Measurements from ENCODE around the gene PDCD10.

PDCD10 gene

DNA sequence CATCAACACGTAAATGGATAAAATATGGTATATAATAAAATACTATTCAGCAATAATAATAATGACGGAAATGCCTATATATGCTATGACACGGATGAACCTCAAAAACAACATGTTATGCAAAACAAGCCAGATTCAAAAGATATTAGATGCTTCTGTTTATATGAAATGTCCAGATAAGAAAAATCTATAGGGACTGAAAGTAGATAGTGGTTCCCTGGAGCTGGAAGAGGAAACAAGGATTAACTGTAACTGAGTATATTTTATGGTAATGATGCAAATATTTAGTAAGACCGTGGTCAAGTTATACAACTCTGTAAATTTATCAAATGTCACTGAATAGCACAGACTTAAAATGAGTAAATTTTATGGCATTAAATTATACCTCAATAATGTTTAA lies 55.2 kb downstream of the PDCD10 start:
- DNase-seq (ENCODE audit: low read depth): no peak

DNA sequence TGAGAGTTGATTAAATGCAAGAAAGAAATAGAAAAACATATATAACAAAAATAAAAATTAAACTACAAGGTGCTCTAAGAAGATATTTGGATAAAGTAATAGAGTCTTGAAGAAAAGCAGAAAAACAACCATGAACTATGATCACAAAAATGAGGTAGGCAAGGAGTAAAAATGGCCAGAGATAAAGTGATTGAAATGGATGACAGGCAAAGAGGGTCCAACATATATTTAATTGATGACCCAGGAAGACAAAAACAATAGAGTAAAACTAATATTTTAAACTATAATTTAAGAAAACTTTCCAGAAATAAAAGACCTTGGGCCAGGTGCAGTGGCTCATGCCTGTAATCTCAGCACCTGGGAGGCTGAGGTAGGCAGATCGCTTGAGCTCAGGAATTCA lies 58.8 kb downstream of the PDCD10 start:
- no peak for DNase-seq (ENCODE audit: low read depth)

DNA sequence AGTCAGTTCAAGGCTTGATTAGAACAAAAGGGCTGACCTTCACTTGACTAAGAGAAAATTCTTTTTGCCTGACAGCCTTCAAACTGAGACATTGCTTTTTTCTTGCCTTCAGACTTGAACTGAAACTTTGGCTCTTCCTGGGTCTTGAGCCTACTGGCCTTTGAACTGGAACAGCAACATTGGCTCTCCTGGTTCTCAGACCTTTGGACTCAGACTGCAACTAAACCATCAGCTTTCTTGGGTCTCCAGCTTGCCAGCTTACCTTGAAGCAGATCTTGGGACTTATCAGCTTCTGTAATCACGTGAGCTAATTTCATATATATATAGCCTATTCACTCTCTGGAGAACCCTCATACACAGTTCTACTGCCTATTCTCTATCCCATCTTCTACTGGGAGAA lies 61.5 kb downstream of the PDCD10 start:
- DNase-seq (ENCODE audit: low read depth): no peak

DNA sequence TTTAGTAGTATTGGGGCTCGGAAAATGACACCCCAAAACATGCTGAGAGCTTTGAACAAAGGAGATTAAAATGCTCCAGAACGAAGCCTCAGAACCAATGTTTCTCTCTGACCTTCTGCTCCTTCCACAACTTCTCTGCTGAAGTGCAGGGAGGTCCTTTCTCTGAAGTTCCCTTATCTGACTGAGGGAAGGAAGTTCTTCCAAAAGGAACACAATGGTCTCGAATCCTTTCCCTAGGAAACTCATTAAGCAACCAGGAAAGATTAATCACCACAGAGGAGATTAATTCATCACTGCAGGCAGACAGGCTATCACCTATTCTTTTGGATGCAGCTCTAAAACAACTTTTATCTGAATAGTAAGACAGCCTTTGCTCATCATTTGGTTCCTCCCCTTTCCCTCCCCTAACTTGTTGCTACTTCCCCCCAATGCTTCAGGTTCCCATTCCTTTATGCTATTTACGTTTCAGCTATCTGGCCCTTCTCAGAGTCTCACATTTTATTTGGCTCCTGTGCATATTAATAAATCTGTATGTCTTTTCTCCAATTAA lies 62.7 kb downstream of the PDCD10 start:
- no peak for DNase-seq (ENCODE audit: low read depth)

GRCh38 chr3:167669699-167670098 lies 65.0 kb downstream of the PDCD10 start:
- DNase-seq (ENCODE audit: low read depth): no peak

DNA sequence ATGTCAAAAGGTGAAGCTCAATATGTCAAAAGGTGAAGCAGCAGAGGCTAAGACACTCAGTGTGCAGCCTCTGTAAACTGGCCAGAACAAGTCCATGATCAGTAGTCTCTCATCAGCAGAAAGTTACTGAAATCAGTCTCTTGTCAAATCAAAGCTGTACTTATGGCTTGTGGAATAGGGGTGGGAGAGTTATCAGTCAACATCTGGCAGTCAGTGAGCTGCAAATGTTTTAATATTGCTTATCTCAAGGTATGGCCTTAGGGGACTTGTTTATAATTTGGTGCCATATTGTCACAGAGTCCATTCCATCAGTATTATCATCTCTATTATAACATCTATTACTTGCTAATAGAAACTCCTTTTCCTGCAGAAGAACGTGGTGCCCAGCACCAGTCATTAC lies 66.0 kb downstream of the PDCD10 start:
- DNase-seq (ENCODE audit: low read depth): no peak

DNA sequence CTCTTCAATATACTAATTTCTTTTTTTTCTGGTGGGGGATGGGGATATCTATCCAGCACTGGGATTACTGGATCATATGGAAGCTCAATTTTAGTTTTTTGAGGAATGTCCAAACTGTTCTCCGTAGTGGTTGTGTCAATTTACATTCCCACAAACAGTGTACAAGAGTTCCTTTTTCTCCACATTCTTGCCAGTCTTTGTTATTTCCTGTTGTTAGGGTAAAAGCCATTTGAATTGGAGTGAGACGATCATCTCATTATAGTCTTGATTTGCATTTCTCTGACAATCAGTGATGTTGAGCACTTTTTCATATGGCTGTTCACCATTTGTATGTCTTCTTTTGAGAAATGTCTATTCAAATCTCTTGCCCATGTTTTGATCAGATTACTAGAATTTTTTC lies 68.1 kb downstream of the PDCD10 start:
- no peak for DNase-seq (ENCODE audit: low read depth)

DNA sequence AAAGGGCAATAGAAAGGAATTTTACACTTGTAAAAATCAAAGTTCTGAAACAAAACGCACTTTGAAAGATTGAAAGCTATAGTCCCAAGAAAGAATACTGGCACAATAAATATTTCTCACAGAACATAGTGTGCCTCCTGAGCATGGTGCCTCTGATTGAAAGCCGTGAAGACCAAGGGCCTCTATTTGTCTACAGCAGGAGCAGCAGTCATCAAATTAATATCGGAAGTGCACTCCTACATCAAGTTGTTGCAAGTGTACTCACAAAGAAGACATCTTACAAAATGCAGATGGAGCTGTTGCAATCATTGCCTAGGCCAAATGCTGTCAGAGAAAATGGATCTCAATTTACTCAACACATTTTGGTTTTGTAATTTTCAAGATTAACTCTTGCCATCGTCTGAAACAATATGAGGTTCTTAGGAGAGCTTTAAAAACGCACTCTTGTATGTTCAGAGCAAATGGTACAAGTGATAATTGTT lies 71.7 kb downstream of the PDCD10 start:
- no peak for DNase-seq (ENCODE audit: low read depth)

GRCh38 chr3:167657684-167658225 lies 76.9 kb downstream of the PDCD10 start:
- DNase-seq (ENCODE audit: low read depth): no peak

DNA sequence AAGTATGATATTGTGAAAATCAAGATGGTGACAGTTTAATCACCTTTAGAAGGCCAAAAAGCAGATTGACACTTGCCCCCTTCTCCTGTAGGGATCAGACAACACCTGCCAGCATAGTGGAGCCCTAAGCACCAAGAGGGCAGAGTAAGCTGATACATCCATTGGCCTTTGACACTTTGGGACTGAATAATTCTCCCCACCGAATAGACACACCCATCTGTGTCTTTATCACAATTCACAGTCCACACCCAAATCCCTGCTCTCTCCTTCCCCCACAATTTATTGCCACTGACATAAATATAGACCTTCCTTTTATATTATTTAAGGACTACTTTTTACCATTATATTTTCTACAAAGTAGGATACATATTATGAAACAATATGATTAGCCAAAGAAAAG lies 77.9 kb downstream of the PDCD10 start:
- no peak for DNase-seq (ENCODE audit: low read depth)

- no peak for DNase-seq (ENCODE audit: low read depth)
These were observed 80.9 kb downstream of the PDCD10 start, which contains the start of gene WDR49 for GRCh38 chr3:167653760-167654159. Gene WDR49 (minus strand): TSS chr3:167653942. CDS start chr3:167653425, 517 bp downstream.

DNA sequence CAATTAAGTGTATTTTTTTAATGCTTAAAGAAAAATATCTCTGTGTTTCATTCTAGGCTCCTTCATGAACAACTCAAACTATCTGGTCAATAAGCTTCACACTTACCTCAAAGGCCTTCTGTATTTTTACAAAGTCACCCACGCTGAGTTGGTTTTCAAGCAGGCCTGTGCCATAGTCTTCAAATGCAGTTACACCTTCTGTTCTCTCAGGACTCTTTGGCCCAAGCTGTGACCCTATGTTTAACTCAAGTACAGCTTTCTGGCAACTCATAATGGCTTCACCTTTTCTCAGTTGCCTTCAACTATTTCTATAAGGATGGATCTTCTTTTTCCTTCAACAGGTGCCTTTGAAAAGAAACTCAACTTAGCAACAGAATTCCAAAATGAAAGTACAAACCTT lies 81.5 kb downstream of the PDCD10 start:
- no peak for DNase-seq (ENCODE audit: low read depth)

GRCh38 chr3:167651826-167652225 lies 82.9 kb downstream of the PDCD10 start:
- DNase-seq (ENCODE audit: low read depth): no peak

DNA sequence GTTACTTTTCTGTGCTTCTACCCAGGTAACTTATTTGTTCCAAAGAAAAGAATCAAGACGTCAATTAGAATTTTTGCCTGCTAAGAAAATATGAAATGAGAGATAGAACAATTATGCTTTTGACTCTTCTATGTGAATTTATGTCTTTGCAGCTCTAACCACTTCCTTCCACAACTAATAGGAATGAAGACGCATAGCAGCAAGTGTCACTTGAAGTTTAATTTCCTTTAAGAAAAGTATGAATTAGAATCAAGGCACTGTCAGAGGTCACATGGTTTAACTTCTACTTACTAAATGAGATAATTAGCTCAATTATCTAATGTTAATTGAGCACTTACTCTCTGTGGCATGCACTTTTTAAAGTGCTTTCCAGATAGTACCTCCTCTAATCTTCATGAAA lies 84.2 kb downstream of the PDCD10 start:
- DNase-seq (ENCODE audit: low read depth): no peak

- no peak for DNase-seq (ENCODE audit: low read depth)
These were observed 84.9 kb downstream of the PDCD10 start for GRCh38 chr3:167649746-167650145.

DNA sequence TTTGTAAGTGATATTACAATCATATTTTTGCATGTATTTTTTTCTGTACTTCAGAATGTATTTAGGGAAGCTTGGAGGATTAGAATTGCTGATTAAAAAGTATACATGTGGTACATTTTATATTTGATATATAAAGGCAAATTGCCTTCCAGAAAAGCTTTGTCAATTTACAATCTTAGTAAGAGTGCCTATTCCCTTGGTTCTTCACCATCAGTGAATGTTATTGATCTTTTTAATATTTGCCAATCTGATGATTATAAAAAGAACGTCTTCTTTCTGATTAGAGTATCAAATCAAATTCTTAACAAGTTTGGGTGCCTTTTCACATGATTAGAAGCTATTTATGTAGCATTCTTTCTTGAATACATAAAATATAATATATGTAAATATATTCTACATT lies 90.1 kb downstream of the PDCD10 start:
- DNase-seq (ENCODE audit: low read depth): no peak

Data from stimulated activated CD8-positive, alpha-beta memory T cell treated with anti-CD3 and anti-CD28 coated beads, Interleukin-15, amount 100 ng/mL, for 1 hour (primary cell).